NCI-H82 treated with DMSO at 0.1 percent for 48 hours (cell line): ENCODE data around the gene XAF1.
"Not testable (repeated sequence)": the region's sequence is repeated elsewhere in the genome, so short reads cannot be mapped to it uniquely, and the experiment has no call there.

Experiments
- DNase-seq: peaks from one replicate; lab custom pipeline; 2025; ENCODE audit not compliant: unreplicated experiment; lab: John Stamatoyannopoulos, UW

The XAF1 gene

GRCh38 chr17:6797718-6798351 lies 42.0 kb downstream of the XAF1 start:
- no peak for DNase-seq

DNA sequence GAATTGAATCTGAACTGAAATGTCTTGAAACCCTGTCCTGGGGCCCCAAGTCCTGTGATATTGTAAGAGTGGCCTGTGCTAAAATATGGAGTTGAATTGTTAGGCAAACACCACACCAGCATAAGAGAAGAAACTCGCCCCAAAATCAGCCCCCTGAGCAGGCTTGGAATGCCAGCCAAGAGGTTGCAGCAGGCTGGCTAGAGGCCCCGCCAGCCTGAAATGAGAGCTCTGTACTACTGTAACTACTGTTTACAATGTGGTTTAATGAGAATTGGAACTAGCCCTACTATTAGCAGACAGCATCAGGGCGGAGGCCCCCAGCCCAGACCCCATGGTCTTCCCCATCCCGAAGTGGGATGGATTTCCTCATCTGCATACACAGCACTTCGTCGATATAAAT lies 43.9 kb downstream of the XAF1 start:
- no peak for DNase-seq

GRCh38 chr17:6800422-6801027 lies 44.7 kb downstream of the XAF1 start:
- DNase-seq: no peak

DNA sequence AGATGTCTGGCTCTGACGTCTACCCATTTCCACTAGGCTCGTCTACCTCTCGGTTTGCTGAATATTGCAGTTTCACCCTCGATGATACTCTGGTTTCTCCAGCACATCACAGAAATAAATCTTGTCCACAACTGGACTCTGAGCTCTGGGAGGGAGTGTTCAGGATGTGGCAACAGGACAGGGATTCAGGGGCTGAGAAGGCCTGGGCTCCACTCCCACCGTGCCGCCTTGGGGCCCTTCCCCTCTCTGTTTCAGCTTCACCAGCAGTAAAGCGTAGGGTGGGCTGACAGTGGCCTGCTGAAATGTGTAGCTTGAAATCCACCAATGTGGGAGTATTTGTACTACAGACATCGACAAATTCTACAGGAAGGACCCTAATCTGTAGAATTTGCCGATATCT lies 55.7 kb downstream of the XAF1 start:
- DNase-seq: no peak

- no peak for DNase-seq
Measured at GRCh38 chr17:6812295-6812694, 56.4 kb downstream of the XAF1 start.

DNA sequence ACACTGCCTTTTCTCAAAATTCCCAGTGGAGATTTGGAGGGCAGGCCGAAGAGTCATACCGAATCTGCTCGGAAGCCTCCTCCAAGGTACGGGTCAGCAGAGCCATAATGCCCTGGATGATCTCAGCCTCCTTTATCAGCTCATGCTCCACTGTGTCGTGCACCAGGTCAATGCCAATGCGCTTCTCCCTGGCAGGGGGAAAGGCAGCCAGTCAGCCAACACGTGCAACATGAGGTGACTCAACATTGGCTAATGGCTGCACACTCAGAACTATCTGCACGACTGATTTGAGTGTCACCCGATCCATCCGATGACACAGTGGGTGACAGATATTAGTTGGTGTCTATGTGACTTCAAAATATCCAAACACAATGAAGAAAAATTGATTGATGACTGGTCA lies 59.9 kb downstream of the XAF1 start:
- no peak for DNase-seq

GRCh38 chr17:6816368-6816767 lies 60.5 kb downstream of the XAF1 start:
- DNase-seq: not testable (repeated sequence)

DNA sequence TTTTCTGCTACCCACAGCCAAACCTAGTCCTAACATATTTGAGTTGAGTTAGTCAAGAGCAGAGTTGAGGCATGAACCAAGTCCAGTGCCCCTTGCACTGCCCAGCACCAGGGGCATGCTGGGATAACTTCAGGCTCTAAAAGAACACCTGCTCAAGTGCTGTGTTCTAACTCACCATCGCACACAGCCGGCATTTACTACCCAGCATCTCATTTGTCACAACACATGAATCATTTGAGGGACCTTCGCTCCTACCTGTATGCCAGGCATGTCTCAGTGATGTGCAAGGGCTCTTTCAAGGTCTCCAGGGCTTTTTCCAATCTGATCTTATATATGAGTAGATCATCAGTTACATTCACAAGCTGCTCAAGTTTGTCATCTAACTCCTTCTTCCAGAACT lies 63.1 kb downstream of the XAF1 start:
- DNase-seq: no peak

DNA sequence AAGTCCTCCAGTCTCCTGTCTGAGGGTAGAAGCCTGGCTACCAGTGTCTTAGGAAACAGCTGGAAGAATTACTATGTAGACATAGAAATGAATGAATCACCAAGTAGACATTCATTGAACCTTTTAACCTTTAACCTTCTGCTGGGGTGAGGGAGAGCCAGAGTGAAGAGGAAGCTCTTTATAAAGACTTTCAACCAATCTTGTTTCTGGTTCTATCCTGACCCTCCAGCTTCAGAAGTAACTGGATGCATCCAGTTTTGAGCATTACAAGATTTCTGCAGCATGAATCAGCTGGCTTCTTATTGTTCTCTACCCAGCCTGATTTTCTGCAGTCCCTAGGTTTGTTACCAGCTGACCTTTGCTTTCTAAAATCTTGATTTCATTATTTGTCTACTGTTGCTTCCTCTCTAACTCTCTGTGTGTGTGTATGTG lies 67.2 kb downstream of the XAF1 start:
- DNase-seq: no peak
